GM20431 (cell line): ENCODE measurements around the gene UPF1.

Source experiments
- in situ Hi-C: fragments of 300-500 bp; cut with MseI, MboI; formaldehyde crosslinking; loops from one replicate; pipeline ENCODE4 v1.15.0; 2020; ENCODE audit warnings: low sequenced_read_pairs; ENCODE audit not compliant: unreplicated experiment

Gene UPF1

DNA sequence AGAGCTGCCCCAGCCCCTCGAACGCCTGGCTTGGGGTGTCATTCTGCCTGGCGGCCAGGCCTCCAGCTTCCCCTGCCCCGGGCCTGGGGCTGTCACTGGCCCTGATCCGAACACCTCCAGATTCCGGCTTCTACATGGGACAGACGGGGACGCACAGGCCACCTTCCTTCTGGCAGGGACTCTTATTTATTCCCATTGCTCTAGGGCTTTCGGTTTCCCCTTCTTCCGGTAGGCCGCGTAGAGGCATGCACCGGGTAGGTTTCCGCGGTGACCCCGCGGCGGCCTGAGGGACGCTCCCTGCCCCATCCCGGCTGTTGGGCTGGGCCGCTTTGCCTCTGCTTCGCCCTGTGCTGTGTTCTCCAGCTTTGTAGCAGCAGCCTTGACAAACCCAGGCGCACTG is 36.0 kb downstream of the UPF1 start:
- in situ Hi-C loops, result no loop called here

DNA sequence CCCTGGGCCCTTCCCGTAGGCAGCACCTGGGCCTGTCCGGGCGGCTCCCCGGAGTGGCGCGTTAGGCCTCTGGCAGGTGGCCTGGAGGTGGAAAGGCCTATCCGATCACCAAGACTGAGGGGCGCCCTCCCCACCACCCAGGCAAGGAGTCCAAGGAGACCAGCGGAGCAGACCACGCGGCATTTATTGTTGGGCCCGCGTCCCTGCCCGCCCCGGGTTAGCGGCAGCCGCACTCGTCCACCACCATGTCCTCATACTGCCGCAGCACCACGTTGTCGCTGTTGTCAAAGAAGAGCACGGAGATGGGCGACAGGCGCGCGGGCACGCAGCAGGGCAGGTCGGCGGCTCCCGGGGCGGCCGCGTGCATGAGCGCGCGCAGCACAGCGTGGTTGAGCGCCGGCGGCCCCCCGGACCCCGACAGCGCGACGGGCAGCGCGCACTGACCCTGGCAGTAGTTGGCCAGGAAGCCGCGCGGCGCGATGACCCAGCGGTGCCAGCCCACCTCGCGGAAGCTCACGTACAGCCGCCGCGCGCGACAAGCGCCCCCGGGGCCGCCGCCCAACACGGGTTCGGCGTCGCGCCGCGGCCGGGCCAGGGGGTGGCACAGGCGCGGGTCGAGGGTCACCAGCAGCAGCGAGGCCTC is 36.7 kb downstream of the UPF1 start:
- in situ Hi-C loops, result no loop called here

DNA sequence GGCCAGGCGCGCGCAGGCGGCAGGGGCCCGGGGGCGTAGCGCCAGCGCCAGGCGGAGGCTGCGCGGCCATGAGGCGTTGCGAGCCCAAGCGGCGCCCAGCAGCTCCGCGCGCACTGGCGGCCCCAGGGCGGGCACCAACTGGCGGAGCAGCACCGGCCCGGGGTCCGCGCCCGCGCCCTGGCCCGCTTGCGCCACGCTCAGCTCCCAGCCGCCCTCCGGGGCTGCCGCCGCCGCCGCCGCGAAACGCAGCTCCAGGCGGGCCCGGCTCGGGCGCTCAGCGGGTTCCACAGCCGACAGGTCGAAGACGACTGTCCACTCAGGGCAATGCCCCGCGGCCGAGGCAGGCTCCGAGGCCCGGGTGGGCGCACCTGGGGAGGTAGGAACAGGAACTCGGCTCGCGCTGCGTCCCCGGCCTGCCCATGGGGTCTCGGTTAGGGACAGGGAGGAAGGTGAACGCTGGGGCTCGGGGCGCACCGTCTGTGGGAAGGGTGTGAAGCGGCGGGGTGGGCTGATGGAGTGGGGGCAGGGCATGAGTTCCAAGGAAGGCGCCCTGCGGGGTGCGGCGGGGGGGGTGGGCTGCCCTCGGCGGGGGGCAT is 37.4 kb downstream of the UPF1 start:
- in situ Hi-C loops, result no loop called here

DNA sequence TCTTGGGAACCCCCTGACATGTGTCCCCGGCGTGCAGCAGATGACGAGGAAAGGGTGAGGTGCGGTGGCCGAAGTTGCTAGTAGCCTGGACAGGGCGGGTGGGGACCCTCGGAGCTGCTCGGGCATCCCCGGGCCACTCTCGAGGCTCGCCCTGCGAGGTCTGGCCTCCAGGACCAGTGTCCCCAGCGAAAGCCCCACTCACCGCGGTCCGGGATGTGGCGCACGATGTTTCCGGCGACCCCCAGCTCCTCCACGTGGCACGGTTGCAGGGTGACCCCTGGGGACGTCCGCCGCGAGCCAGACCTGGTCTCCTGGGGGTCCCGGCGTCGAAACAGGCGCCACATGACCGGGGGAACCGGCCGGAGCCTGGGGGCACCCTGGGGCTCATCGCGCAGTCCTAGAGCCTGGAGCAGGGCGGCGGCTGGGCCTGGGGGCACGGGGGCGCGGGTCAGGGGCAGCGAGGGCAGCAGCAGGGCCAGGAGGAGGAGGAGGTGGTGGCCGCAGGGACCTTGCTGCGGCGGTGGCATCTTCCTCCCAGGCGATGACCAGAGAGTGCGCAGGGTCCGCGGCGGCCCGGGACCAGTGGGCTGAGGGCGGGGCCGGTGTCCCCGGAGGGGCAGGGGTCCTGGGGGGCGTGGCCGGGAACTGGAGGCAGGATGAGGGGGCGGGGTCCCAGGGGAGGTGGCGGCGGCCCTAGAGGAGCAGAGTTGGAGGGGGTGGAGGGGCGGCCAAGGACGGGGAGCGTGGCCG is 38.2 kb downstream of the UPF1 start:
- in situ Hi-C loops, result no loop called here

DNA sequence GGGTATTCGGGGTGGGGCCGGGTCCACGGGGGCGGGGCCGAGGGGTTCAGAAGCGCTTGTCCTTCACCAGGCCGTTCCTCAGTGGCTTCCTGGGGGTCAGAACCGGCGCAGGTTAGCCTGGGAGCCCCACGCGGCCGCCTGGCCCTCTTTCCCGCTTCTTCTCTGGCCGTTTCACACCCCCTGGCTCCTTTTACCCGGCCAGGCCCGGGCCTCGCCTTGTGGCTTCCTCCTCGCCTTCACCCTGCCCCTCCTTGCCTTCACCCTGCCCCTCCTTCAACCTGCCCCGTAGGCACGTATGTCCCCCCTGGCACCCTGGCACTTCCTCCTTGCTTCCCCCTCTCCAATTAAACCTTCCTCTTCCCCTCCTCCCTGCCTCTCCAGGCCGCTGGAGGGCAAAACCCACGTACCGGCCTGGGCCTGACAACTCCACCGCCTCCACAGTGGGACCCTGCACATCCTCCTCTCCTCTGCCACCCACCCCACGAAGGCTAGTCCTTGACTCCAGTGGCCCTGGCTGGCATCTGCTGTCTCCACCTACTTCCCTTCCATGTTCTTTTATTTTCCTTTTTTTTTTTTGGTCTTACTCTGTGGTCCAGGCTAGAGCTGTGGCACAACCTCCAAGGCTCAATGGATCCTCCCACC is 38.9 kb downstream of the UPF1 start:
- in situ Hi-C loops, result no loop called here

DNA sequence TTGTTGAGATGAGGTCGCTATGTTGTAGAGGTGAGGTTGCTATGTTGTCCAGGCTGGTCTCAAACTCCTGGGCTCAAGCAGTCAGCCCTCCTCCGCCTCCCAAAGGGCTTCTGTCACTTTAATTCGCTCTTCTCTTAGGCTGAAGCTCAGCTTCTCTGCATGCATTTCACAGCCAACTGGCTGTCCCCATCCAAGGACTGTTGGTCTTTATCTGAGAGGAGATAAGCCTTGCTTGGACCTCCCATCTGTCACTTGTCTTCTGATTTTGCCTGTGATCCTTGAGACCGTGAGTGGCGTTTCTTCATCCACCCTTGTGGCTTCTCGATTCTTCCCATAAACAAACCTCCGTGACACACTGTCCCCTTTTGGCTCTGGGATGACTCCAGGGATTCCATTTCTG is 39.8 kb downstream of the UPF1 start:
- in situ Hi-C loops, result no loop called here

DNA sequence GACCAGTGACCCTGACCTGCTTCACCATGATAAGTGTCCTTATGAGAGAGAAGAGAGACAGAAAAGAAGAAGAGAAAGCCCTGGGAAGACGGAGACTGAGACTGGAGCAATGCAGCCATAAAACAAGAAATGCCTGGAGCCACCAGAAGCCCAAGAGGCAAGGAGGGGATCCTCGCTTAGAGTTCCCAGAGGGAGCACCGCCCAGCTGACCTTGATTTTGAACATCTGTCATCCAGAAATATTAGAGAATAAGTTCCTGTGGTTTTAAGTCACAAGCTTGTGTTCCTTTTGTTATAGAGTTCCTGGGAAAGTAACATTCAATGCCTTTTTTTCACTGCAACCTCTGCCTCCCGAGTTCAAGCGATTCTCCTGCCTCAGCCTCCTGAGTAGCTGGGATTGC is 44.0 kb downstream of the UPF1 start:
- in situ Hi-C loops, result no loop called here

GRCh38 chr19:18876865-18877264 is 45.1 kb downstream of the UPF1 start:
- in situ Hi-C loops, result no loop called here

DNA sequence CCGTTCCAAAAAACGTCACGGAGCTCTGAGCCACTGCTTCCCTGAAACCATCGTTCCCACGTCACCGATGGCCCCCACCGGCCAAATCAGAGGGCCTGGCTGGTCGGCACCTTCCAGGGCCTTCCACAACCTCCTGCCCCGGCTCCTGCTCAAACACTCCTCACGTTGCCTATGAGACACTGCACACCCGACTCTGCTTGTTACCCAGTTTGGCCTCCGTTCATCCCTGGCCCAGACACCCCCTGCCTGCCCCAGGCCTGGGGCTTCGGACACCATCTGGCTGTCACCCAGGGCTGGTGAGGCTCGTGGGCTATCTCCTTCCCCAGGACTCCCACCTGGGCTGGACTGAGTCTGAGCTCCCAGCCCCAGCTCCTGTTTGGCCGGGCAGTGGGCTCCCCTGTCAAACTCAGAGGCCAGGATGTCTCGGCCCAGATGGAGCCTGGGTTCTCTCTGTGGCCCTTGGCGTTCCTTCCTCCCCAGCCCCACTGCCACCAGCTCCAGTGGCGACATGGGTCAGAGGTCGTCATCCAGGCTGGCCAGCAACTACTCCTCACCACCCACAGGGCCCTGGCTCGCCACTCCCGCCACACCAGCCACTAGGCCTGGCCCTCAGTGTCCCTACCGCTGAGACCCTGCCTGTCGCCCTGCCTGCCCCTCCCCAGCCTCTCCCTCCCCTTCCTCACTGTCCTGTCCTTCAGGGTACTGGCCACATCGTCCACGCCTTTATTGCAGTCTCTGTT is 46.5 kb downstream of the UPF1 start:
- in situ Hi-C loops, result no loop called here

GRCh38 chr19:18878858-18879578 is 47.3 kb downstream of the UPF1 start:
- in situ Hi-C loops, result no loop called here

DNA sequence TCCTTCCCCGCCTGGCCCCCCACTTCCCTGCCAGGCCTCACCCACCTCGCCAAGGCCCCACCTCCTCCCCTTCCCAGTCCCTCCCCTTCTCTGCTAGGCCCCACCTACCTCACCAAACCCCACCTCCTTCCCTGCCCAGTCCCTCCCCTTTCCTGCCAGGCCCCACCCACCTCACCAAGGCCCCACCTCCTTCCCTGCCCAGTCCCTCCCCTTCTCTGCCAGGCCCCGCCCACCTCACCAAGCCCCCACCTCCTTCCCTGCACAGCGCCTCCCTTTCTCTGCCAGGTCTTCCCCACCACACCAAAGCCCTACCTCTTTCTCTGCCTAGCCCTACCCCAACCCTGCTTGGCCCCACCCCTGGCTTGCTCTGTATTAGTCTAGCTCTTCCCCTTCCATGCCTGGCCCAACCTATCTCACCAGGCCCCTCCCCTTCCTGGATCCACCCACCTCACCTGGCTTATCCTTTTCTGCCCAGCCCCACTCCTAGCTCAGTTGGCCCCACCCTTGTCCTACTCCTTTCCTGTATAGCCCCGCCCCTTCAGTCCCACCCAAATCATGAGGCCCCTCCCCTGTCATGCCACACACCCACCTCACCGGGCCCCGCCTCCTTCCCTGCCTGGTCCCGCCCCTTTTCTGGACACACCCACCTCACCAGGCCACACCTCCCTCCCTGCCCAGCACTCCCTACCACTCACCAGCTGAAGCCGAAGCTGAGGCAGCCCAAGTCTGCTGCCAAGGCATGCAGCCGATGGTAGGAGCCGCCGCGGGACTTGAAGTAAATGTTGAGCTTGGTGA is 48.0 kb downstream of the UPF1 start:
- in situ Hi-C loops, result no loop called here

GRCh38 chr19:18881491-18881890 is 49.7 kb downstream of the UPF1 start:
- in situ Hi-C loops, result no loop called here

GRCh38 chr19:18883526-18884304 is 52.0 kb downstream of the UPF1 start:
- in situ Hi-C loops, result no loop called here

- in situ Hi-C loops, result no loop called here
Observed at GRCh38 chr19:18886972-18887371, 55.2 kb downstream of the UPF1 start.

GRCh38 chr19:18889949-18890745 is 58.4 kb downstream of the UPF1 start:
- in situ Hi-C loops, result no loop called here

DNA sequence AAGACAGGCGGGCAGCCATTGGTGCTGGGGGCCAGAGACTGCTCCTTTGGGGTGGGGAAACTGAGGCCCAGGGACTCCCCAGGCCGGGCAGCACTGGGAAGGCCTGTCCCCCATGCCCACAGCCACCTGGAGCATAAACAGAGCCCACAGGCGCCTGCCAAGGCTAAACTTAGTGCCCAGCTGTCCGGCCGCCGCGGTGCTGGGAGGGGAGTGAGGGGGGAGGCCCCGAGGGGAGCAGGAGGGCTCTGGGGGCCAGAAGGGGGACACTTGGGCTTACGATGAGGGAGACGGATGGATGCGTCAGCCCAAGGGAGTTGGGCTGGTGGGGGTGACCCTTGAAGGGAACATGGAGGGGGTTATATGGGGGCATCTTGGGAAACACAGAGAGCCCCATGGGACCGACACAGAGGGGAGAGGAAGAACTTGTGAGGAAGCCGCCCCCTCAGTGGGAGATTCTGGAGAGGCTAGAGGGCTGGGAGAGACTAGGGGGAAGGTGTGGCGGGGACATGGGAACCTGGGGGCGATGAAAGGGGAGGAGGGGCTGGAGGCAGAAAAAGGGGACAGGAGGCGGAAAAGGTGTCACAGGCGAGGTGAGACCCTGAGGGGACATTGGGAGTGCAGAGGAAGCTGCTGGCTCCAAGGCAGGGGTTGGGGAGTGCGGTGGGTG is 62.0 kb downstream of the UPF1 start:
- in situ Hi-C loops, result no loop called here
